PFSK-1 (cell line): ENCODE measurements around the gene GFER.
A peak's percentile ranks its signal among the peaks of the same experiment; 100 is the strongest.

ENCODE experiments used
- FOXP2 ChIP-seq: optimal IDR thresholded peaks from 2 replicates; pipeline ENCODE3; 2011; ENCODE audit warnings: borderline replicate concordance, control low read depth, inconsistent platforms; ENCODE audit not compliant: insufficient read depth; ENCODE audit errors: extremely low read length, extremely low read depth
- POLR2AphosphoS5 ChIP-seq: IDR thresholded peaks from 2 replicates; pipeline ENCODE4 v1.6.1; 2012; ENCODE audit warnings: low read depth, mild to moderate bottlenecking, control low read depth, low read length, moderate library complexity
- REST ChIP-seq, 2 experiments: IDR thresholded peaks; 2 replicates each; pipeline versions ENCODE4 v1.6.1 to v1.8.0; 2011 to 2012; ENCODE audit warnings: low read depth in 2 of 2, low read length in 2 of 2, control low read depth in 1 of 2, inconsistent platforms in 1 of 2, mild to moderate bottlenecking in 1 of 2, moderate library complexity in 1 of 2; ENCODE audit not compliant: insufficient read depth in 1 of 2
- SIN3A ChIP-seq: IDR thresholded peaks from 2 replicates; pipeline ENCODE4 v1.6.1; 2012; ENCODE audit warnings: mild to moderate bottlenecking, low read length, moderate library complexity, borderline replicate concordance; ENCODE audit not compliant: insufficient read depth
- TAF1 ChIP-seq: IDR thresholded peaks from 2 replicates; pipeline ENCODE4 v1.6.1; 2012; ENCODE audit warnings: low read length, control low read depth, borderline replicate concordance; ENCODE audit not compliant: insufficient read depth

The GFER gene

DNA sequence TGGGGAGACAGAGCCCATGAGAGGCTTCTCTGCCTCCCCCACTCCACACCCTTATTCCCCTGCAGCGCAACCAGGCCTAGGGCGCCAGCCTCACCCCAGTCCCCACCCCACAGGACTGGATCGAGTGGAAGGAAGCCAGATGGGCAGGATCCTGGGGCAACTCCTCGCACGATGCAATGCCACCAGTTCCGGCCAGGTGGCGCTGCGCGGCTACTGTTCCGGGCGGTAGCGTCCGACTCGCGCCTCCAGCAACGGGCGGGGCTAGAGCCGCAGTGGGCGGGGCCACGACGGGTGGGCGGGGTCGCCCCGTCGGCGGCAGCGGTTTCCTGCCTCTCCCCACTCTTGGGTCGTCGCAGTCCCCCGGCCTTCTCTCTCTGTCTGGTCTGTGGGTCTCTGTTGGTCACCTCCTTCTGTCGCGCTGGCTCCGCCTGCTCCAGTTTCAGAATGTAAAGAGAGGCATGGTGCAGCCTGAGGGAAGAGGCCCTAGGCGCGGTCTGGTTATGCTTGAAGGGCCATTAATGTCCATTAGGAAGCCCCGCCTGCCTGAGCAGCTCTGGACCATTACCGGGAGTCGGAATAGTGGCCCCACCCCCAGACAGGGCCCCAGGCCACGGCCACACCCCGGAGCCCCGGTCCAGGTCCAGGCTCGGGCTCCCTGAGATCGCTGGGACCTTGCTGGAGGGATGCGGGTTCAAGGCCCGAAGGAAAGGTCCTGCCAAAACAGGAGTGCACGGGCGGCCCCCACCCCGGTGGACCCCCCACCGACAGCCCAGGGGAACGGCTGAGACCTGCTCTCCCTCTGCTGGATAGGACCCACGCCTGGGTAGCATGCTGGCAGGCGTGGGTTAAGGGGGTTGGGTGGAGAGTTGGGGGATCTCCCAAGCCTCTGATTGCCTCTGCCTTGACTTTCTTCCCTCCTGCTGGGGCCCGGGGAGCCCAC is 39.4 kb downstream of the GFER start:
- TF ChIP-seq POLR2AphosphoS5 (peak; percentile 76; the same call in 1 of the 2 replicates), FOXP2 (no peak), SIN3A (no peak), TAF1 (0 out of 2 replicates have a peak, but pooled peaks have one; percentile 50)

GRCh38 chr16:2024032-2024420 is 40.0 kb downstream of the GFER start:
- TF ChIP-seq REST (IDR thresholded peaks at IDR 0.05; ENCODE audit: insufficient read depth in 1 of 2, low read depth in 2 of 2, low read length in 2 of 2), result no peak
- TF ChIP-seq SIN3A, result no peak
- no peak for TF ChIP-seq FOXP2
- TF ChIP-seq TAF1, result no peak
- TF ChIP-seq POLR2AphosphoS5, result no peak

DNA sequence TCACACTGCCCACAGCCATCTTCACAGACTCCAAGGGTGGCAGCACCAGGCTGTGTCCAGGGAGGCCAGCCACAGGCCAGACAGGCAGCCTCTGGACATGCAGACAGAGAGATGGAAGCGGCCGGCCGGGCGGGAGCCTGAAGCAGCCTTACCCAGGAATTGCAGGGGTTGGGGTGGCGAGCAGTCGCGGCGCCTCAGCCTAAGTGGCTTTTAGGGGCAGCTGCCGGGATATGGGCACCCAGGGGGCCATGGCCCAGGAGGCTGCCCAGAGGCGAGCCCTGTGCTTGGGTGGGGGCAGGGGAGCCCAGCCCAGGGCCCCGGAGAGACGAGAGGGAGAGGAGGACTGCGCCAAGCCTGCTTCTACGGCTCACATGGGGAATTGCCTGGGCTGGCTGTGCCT is 41.3 kb downstream of the GFER start:
- TF ChIP-seq TAF1 (no peak), FOXP2 (no peak), REST (IDR thresholded peaks at IDR 0.05; ENCODE audit: insufficient read depth in 1 of 2, low read depth in 2 of 2, low read length in 2 of 2) (no peak), POLR2AphosphoS5 (no peak), SIN3A (no peak)

DNA sequence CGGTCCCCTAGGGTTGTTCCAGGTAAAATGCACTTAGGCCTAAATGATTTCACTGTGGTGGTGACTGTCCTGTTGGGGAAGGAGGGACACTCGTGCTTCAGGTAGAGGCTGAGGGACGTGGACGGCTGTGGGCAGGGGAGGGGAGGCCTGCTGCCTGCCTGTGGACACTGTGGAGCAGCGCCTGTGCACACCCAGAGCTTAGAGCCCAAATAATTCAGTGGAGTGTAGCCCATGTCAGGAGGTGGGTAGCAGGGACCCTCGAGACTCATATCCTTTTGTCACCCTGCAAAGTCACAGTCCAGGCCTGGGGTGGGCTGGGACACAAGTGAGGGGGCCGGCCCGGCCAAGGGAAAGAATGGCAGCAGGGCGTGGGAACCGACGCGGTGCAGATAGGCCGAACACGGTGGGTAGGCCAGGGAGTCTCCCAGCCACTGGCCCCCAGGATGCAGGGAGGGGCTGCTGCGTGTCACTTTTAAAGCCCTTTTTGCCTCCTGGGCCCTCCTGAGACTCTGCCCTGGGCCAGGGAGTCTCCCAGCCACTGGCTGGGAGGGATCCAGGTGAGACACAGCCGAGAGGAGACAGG is 42.0 kb downstream of the GFER start:
- TF ChIP-seq FOXP2 (no peak), REST (IDR thresholded peaks at IDR 0.05; ENCODE audit: insufficient read depth in 1 of 2, low read depth in 2 of 2, low read length in 2 of 2) (no peak), POLR2AphosphoS5 (no peak), SIN3A (no peak), TAF1 (no peak)

- no peak for TF ChIP-seq FOXP2
- TF ChIP-seq SIN3A, result no peak
- TF ChIP-seq REST (IDR thresholded peaks at IDR 0.05; ENCODE audit: insufficient read depth in 1 of 2, low read depth in 2 of 2, low read length in 2 of 2), result no peak
- TF ChIP-seq POLR2AphosphoS5, result no peak
- TF ChIP-seq TAF1, result no peak
Observed at GRCh38 chr16:2026461-2027023, 42.5 kb downstream of the GFER start, which contains the start of gene NHERF2. Gene NHERF2, plus strand, starts transcription at chr16:2026902. Its CDS starts 104 bp downstream, at chr16:2027006.
